GM12801 (cell line): ENCODE results near the gene PXDC1.

Experiments
- TF ChIP-seq, protein P1 (sequence below): IDR thresholded peaks from one replicate; pipeline ENCODE4 v1.5.1; 2011; ENCODE audit warnings: control low read depth; ENCODE audit not compliant: insufficient read length; ENCODE audit errors: extremely low read depth

Gene PXDC1

GRCh38 chr6:3762852-3763251, 11.3 kb upstream of the PXDC1 start:
- TF ChIP-seq, protein P1, sequence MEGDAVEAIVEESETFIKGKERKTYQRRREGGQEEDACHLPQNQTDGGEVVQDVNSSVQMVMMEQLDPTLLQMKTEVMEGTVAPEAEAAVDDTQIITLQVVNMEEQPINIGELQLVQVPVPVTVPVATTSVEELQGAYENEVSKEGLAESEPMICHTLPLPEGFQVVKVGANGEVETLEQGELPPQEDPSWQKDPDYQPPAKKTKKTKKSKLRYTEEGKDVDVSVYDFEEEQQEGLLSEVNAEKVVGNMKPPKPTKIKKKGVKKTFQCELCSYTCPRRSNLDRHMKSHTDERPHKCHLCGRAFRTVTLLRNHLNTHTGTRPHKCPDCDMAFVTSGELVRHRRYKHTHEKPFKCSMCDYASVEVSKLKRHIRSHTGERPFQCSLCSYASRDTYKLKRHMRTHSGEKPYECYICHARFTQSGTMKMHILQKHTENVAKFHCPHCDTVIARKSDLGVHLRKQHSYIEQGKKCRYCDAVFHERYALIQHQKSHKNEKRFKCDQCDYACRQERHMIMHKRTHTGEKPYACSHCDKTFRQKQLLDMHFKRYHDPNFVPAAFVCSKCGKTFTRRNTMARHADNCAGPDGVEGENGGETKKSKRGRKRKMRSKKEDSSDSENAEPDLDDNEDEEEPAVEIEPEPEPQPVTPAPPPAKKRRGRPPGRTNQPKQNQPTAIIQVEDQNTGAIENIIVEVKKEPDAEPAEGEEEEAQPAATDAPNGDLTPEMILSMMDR: no peak

DNA sequence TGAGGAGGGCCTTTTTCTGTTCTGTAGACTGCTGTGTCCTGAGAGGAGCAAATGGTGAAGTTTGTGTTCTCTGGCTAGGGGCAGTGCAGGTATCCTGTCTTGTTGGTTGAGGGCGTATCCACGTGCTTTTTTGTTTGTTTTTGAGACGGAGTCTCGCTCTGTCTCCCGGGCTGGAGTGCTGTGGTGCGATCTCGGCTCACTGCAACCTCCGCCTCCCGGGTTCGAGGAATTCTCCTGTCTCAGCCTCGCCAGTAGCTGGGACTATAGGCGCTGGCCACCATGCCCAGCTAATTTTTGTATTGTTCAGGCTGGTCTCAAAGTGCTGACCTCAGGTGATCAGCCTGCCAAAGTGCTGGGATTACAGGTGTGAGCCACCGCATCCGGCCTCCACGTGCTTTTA, 10.8 kb upstream of the PXDC1 start:
- TF ChIP-seq, protein P1: no peak

DNA sequence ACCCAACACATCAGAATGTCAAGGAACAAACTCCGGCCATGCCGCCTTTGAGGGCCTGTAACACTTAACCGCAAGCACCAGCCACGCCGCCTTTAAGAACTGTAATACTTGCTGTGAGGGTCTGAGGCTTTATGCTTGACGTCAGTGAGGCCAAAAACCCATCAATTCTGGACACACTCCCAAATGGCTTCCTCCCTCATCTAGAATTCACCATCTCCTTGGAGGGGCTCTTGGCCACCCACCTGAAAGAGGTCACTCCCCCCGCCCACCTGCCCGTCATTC, 10.4 kb upstream of the PXDC1 start:
- TF ChIP-seq, protein P1: no peak

DNA sequence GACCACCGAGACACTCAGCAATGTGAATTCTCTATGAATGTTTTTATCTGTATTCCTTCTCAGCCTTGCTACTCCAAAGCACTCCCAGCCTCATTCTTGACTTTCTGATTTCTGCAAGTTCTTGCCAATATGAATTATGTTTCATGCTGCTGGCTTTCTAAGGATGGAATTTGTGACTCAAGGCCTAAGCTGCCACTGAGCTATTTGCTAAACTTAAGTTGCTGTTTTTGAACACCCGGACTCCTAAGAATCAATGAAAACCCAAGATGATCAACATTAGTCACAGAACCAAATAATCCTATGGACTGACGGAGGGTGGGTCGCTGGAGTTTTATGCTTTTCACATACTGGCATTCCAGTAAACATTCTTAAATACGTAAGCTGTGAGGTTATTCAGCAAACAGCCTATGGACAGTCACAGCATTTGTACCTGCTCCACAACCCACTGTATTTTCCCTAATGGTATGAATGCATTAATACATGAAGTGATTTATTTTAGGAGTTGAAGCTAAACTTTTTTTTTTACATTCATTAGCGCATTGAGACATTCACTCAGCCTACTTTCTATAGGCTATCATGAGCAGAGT, 8.2 kb upstream of the PXDC1 start:
- TF ChIP-seq, protein P1: no peak

DNA sequence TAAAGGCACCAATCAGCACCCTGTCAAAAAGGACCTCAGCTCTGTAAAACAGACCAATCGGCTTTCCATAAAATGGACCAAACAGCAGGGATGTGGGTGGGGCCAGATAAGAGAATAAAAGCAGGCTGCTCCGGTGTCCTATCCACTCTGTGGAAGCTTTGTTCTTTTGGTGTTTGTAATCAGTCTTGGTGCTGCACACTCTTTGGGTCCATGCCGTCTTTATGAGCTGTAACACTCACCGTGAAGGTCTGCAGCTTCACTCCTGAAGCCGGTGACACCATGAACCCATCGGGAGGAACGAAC, 7.3 kb upstream of the PXDC1 start:
- TF ChIP-seq, protein P1: no peak

DNA sequence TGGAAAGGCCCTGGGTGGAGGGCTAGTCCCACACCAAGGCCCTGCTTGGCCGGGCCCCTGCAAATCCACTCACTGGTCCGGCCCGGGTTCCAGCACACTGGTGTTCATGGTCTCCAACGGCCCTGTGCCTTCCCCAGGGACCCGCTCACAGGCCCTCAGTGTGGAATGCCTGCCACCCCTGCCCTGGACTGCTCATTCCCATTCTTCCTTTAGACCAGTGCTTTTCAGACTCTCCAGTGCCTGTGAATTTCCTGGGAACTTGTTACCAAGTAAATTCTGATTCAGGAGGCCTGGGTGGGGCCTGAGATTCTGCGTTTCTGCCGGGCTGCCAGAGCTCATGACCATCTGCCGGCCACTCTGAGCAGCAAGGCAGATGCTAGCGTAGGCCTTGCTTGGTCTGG, 5.7 kb upstream of the PXDC1 start:
- TF ChIP-seq, protein P1: no peak

DNA sequence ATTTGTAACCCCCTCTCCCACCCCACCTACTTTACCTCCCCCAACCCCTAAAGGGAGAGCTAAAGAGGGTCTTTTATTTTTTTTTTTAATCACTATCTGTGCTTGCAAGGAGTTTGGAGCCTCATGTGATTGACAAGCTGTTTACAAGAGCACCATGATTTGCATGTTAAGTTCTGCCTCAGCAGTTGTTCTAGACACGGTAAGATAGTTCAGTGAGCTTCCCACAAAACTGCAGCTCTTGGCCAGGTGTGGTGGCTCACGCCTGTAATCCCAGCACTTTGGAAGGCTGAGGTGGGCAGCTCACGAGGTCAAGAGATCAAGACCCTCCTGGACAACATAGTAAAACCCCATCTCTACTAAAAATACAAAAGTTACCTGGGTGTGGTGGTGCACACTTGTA, 5.0 kb upstream of the PXDC1 start:
- TF ChIP-seq, protein P1: no peak
